GM18868 (cell line): Measurements from ENCODE around the gene G6PD.
"Not testable (repeated sequence)": the region's sequence is repeated elsewhere in the genome, so short reads cannot be mapped to it uniquely, and the experiment has no call there.

Experiments used
- ATAC-seq: cut with Tn5 transposase; IDR thresholded peaks from one replicate; pipeline ENCODE4 v1.9.1; 2021; ENCODE audit warnings: mild to moderate bottlenecking, moderate library complexity; ENCODE audit not compliant: unreplicated experiment

G6PD gene

GRCh38 chrX:154545673-154546274, 872 bp downstream of the G6PD start:
- ATAC-seq: no peak

- no peak for ATAC-seq
Observed at GRCh38 chrX:154542723-154543424, 3.8 kb downstream of the G6PD start.

- ATAC-seq: no peak
Observed at GRCh38 chrX:154541896-154542722, 4.5 kb downstream of the G6PD start.

- no peak for ATAC-seq
Observed at GRCh38 chrX:154541589-154541895, 5.1 kb downstream of the G6PD start.

- no peak for ATAC-seq
Observed at GRCh38 chrX:154540897-154541535, 5.6 kb downstream of the G6PD start.

- ATAC-seq: not testable (repeated sequence)
Observed at GRCh38 chrX:154540365-154540764, 6.3 kb downstream of the G6PD start.

- no peak for ATAC-seq
Observed at GRCh38 chrX:154539077-154539476, 7.6 kb downstream of the G6PD start.

GRCh38 chrX:154535892-154536291, 10.8 kb downstream of the G6PD start:
- no peak for ATAC-seq

GRCh38 chrX:154534526-154535322, 11.9 kb downstream of the G6PD start:
- peak; percentile 78 for ATAC-seq

GRCh38 chrX:154532690-154533089, 14.0 kb downstream of the G6PD start:
- no peak for ATAC-seq

- no peak for ATAC-seq
Observed at GRCh38 chrX:154531626-154532025, 15.0 kb downstream of the G6PD start.

GRCh38 chrX:154530286-154530685, 16.4 kb downstream of the G6PD start:
- ATAC-seq: no peak

- no peak for ATAC-seq
Observed at GRCh38 chrX:154529206-154529612, 17.4 kb downstream of the G6PD start.

- ATAC-seq: peak; percentile 76
Observed at GRCh38 chrX:154526901-154527675, 19.6 kb downstream of the G6PD start.

GRCh38 chrX:154525606-154526490, 20.8 kb downstream of the G6PD start:
- no peak for ATAC-seq

GRCh38 chrX:154519389-154519788, 27.3 kb downstream of the G6PD start:
- ATAC-seq: no peak

- no peak for ATAC-seq
Observed at GRCh38 chrX:154517101-154517781, 29.4 kb downstream of the G6PD start.

GRCh38 chrX:154516656-154517100, 30.0 kb downstream of the G6PD start:
- no peak for ATAC-seq
